ENCODE measurements around the gene IMPG2. TPM values are rescaled to one million over a fixed set of nuclear protein-coding genes. Genes with fewer than 3 reads are reported as not detected.

The IMPG2 gene
- total RNA-seq, 1 experiment from 2014 or later = 0.13 TPM

DNA sequence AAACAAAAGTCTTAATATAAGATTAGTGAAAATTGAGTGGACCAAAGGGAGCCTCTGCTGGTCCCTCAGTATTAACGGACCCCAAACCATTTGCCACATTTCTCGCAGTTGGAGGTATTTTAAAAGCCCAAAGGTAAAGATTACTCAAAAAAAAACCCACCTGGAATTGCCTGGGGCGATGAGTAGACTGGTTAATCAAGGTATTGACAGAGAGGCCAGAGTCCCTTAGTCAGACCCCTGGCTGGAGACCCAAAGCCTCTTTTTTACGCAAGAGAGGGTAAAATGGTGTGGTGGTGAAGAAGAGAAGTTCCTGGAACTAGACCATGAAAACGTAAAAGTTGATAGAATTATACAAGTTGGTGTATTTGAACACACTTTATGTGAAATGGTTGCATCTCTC is 137.2 kb downstream of the IMPG2 start:
- Histone ChIP-seq H3K4me1 (ENCODE audit: insufficient read depth, low read length, poor library complexity, severe bottlenecking) (no peaks in the 10 kb centered on the region), H3K27me3 (replicated peaks; ENCODE audit: insufficient read depth, low read depth, low read length, poor library complexity) (no peaks in the 10 kb centered on the region), H3K27ac (ENCODE audit: low read depth, low read length, poor library complexity, severe bottlenecking) (no peak overlapping the region), H3K4me3 (ENCODE audit: low read depth, low read length, poor library complexity, severe bottlenecking) (no peak overlapping the region), H3K9me3 (ENCODE audit: low read depth, low read length, poor library complexity, severe bottlenecking) (no peaks in the 10 kb centered on the region), H3K36me3 (ENCODE audit: insufficient read depth, low read length, poor library complexity, severe bottlenecking) (no peaks in the 10 kb centered on the region)
- TF ChIP-seq, protein P1, sequence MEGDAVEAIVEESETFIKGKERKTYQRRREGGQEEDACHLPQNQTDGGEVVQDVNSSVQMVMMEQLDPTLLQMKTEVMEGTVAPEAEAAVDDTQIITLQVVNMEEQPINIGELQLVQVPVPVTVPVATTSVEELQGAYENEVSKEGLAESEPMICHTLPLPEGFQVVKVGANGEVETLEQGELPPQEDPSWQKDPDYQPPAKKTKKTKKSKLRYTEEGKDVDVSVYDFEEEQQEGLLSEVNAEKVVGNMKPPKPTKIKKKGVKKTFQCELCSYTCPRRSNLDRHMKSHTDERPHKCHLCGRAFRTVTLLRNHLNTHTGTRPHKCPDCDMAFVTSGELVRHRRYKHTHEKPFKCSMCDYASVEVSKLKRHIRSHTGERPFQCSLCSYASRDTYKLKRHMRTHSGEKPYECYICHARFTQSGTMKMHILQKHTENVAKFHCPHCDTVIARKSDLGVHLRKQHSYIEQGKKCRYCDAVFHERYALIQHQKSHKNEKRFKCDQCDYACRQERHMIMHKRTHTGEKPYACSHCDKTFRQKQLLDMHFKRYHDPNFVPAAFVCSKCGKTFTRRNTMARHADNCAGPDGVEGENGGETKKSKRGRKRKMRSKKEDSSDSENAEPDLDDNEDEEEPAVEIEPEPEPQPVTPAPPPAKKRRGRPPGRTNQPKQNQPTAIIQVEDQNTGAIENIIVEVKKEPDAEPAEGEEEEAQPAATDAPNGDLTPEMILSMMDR (conservative IDR thresholded peaks at IDR 0.05; ENCODE audit: low read depth, low read length) = no peak
- TF ChIP-seq EZH2 (IDR thresholded peaks at IDR 0.05; ENCODE audit: borderline replicate concordance, low read depth, low read length, poor library complexity, severe bottlenecking) = no peak
- POLR2A ChIA-PET (ENCODE audit: low non-redundant PET) = no interaction called here
- BruUV-seq (replicated peaks) = no TSS peak
- no peak for DNase-seq (ENCODE audit: low spot score)
- CTCF ChIA-PET = no interaction called here
- intact Hi-C loops (cut with micrococcal nuclease; ENCODE audit: unreplicated experiment) = no loop called here

DNA sequence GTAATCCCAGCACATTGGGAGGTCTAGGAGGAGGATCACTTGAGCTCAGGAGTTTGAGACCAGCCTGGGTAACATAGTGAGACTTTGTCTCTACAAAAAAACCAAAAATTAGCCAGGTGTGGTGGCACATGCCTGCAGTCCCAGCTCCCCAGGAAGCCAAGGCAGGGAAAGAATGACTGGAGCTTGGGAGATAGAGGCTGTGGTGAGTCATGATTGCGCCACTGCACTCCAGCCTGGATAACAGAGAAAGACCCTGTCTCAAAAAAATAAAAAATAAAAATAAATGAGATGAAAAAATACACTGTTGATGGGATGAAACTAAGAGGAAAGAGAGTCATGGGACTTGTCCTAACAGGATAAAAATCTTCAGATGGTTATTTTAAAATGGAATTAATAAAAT is 137.6 kb downstream of the IMPG2 start:
- no TSS peak for BruUV-seq (replicated peaks)
- no peaks in the 10 kb centered on the region for H3K27me3 ChIP-seq (replicated peaks; ENCODE audit: insufficient read depth, low read depth, low read length, poor library complexity)
- H3K4me3 ChIP-seq (ENCODE audit: low read depth, low read length, poor library complexity, severe bottlenecking) = no peak overlapping the region
- POLR2A ChIA-PET (ENCODE audit: low non-redundant PET) = no interaction called here
- no peaks in the 10 kb centered on the region for H3K36me3 ChIP-seq (ENCODE audit: insufficient read depth, low read length, poor library complexity, severe bottlenecking)
- H3K27ac ChIP-seq (ENCODE audit: low read depth, low read length, poor library complexity, severe bottlenecking) = no peak overlapping the region
- intact Hi-C loops (cut with micrococcal nuclease; ENCODE audit: unreplicated experiment) = no loop called here
- no peaks in the 10 kb centered on the region for H3K9me3 ChIP-seq (ENCODE audit: low read depth, low read length, poor library complexity, severe bottlenecking)
- no peak for DNase-seq (ENCODE audit: low spot score)
- no peaks in the 10 kb centered on the region for H3K4me1 ChIP-seq (ENCODE audit: insufficient read depth, low read length, poor library complexity, severe bottlenecking)
- TF ChIP-seq, protein P1 (conservative IDR thresholded peaks at IDR 0.05; ENCODE audit: low read depth, low read length) = no peak
- TF ChIP-seq EZH2 (IDR thresholded peaks at IDR 0.05; ENCODE audit: borderline replicate concordance, low read depth, low read length, poor library complexity, severe bottlenecking) = no peak
- CTCF ChIA-PET = no interaction called here

DNA sequence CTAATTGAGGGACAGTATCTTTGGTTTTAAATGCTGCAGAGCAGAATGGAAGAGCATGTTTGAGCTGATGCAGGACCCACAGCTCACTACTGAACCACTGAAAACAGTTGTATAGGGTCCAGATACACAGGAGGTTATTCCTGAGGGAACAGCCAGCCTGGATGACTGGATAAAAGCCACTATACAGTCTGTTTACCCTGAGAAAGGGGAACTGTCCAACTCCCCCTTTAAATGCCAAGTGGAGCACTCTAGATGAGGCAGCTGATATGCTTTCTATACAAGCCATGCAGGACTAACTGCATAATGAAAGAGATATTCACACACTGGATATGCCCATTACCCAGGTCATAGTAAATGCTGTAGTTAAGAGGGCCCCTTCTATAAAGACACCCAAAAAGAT is 138.6 kb downstream of the IMPG2 start:
- Histone ChIP-seq H3K9me3 (ENCODE audit: low read depth, low read length, poor library complexity, severe bottlenecking) (no peaks in the 10 kb centered on the region), H3K36me3 (ENCODE audit: insufficient read depth, low read length, poor library complexity, severe bottlenecking) (no peaks in the 10 kb centered on the region), H3K27me3 (replicated peaks; ENCODE audit: insufficient read depth, low read depth, low read length, poor library complexity) (no peaks in the 10 kb centered on the region), H3K27ac (ENCODE audit: low read depth, low read length, poor library complexity, severe bottlenecking) (no peak overlapping the region), H3K4me3 (ENCODE audit: low read depth, low read length, poor library complexity, severe bottlenecking) (no peak overlapping the region), H3K4me1 (ENCODE audit: insufficient read depth, low read length, poor library complexity, severe bottlenecking) (no peaks in the 10 kb centered on the region)
- ChIA-PET CTCF (no interaction called here), POLR2A (ENCODE audit: low non-redundant PET) (interaction anchor here (0.6 kb wide), 1 partner anchor 34 kb away, joined by 3 read pairs; no protein-coding TSS in a partner anchor)
- intact Hi-C loops (cut with micrococcal nuclease; ENCODE audit: unreplicated experiment) = no loop called here
- no peak for TF ChIP-seq EZH2 (IDR thresholded peaks at IDR 0.05; ENCODE audit: borderline replicate concordance, low read depth, low read length, poor library complexity, severe bottlenecking)
- TF ChIP-seq, protein P1 (conservative IDR thresholded peaks at IDR 0.05; ENCODE audit: low read depth, low read length) = no peak
- no TSS peak for BruUV-seq (replicated peaks)
- DNase-seq (ENCODE audit: low spot score) = no peak

Data from A673 (cell line).